IMR-90 (cell line): ENCODE measurements around the gene CCNC. TPM values are rescaled to one million over a fixed set of nuclear protein-coding genes. Genes with fewer than 3 reads are reported as not detected.

Experiments used
- ATAC-seq: fragments of 200-7000 bp; cut with Tn5 transposase; 2 replicates; pipeline ENCODE4 v1.9.1; 2020; ENCODE audit warnings: low read depth, mild to moderate bottlenecking, moderate library complexity
- BruUV-seq: library from RNA; stranded (reverse); fragments of 400-500 nt; replicated peaks from 2 replicates; lab custom pipeline; 2021; lab: Mats Ljungman, UMichigan
- CTCF ChIA-PET: fragments of 300-600 bp; formaldehyde crosslinking; extraction: SDS; loops from one replicate; lab custom pipeline; 2021; ENCODE audit warnings: antibody characterized with exemption; lab: Yijun Ruan, JAX
- POLR2A ChIA-PET: fragments of 300-600 bp; sonication (Branson Sonifier 250); formaldehyde crosslinking; loops from one replicate; lab custom pipeline; 2022; ENCODE audit warnings: antibody characterized with exemption; ENCODE audit not compliant: unreplicated experiment; lab: Charles Lee
- DNase-seq: peaks from one replicate; pipeline ENCODE4 v3.0.0; 2013
- H2AFZ ChIP-seq: replicated peaks from 2 replicates; pipeline ENCODE3; 2013; ENCODE audit warnings: low read length, mild to moderate bottlenecking; ENCODE audit not compliant: poor library complexity
- H2AK5ac ChIP-seq: 2 replicates; pipeline ENCODE4 v1.6.1; 2013; ENCODE audit warnings: low read depth, low read length, inconsistent platforms
- H2AK9ac ChIP-seq: replicated peaks from 2 replicates; pipeline ENCODE3; 2013; ENCODE audit warnings: mild to moderate bottlenecking, low read depth, low read length, moderate library complexity; ENCODE audit not compliant: poor library complexity
- H2BK120ac ChIP-seq: 2 replicates; pipeline ENCODE4 v1.6.1; 2013; ENCODE audit warnings: low read depth, low read length, inconsistent platforms
- H2BK15ac ChIP-seq: 3 replicates; pipeline ENCODE4 v1.6.1; 2013; ENCODE audit warnings: low read depth, low read length, inconsistent platforms
- H2BK20ac ChIP-seq: 2 replicates; pipeline ENCODE4 v1.6.1; 2013; ENCODE audit warnings: low read depth, mild to moderate bottlenecking, inconsistent platforms, low read length, moderate library complexity
- H2BK5ac ChIP-seq: 2 replicates; pipeline ENCODE4 v1.6.1; 2013; ENCODE audit warnings: mild to moderate bottlenecking, low read depth, low read length, inconsistent platforms; ENCODE audit not compliant: poor library complexity, severe bottlenecking
- H3K14ac ChIP-seq: replicated peaks from 2 replicates; pipeline ENCODE4 v1.6.1; 2013; ENCODE audit warnings: low read depth, low read length, inconsistent platforms
- H3K18ac ChIP-seq: 2 replicates; pipeline ENCODE4 v1.6.1; 2013; ENCODE audit warnings: low read depth, low read length, control low read depth
- H3K23ac ChIP-seq: 2 replicates; pipeline ENCODE4 v1.6.1; 2013; ENCODE audit warnings: low read depth, low read length, inconsistent platforms
- H3K27ac ChIP-seq: 2 replicates; pipeline ENCODE4 v1.5.1; 2013; ENCODE audit warnings: mild to moderate bottlenecking, control low read depth, low read length; ENCODE audit not compliant: insufficient read depth
- H3K27me3 ChIP-seq: 2 replicates; pipeline ENCODE4 v1.6.1; 2013; ENCODE audit warnings: low read length; ENCODE audit not compliant: control insufficient read depth, insufficient read depth
- H3K36me3 ChIP-seq: 2 replicates; pipeline ENCODE4 v1.6.1; 2013; ENCODE audit warnings: low read length, mixed read lengths; ENCODE audit not compliant: control insufficient read depth, insufficient read depth
- H3K4ac ChIP-seq: 2 replicates; pipeline ENCODE4 v1.6.1; 2013; ENCODE audit warnings: low read depth, low read length, inconsistent platforms
- H3K4me1 ChIP-seq: 2 replicates; pipeline ENCODE4 v1.6.1; 2013; ENCODE audit warnings: low read length, mixed read lengths; ENCODE audit not compliant: control insufficient read depth, insufficient read depth
- H3K4me2 ChIP-seq: 2 replicates; pipeline ENCODE4 v1.6.1; 2013; ENCODE audit warnings: low read depth, mild to moderate bottlenecking, control low read depth, low read length, moderate library complexity
- H3K4me3 ChIP-seq: 2 replicates; pipeline ENCODE4 v1.5.1; 2013; ENCODE audit warnings: low read depth, mild to moderate bottlenecking, control low read depth, low read length, moderate library complexity; ENCODE audit not compliant: insufficient read depth
- H3K56ac ChIP-seq: 2 replicates; pipeline ENCODE4 v1.6.1; 2013; ENCODE audit warnings: low read length, inconsistent platforms; ENCODE audit not compliant: insufficient read depth; ENCODE audit errors: extremely low read depth
- H3K79me1 ChIP-seq, 2 experiments: 2 replicates each; pipeline ENCODE4 v1.6.1; 2013; ENCODE audit warnings: low read length in 2 of 2, inconsistent platforms in 1 of 2, low read depth in 1 of 2
- H3K9ac ChIP-seq: 2 replicates; pipeline ENCODE4 v1.6.1; 2013; ENCODE audit warnings: low read depth, low read length, control low read depth
- H3K9me1 ChIP-seq: 2 replicates; pipeline ENCODE4 v1.6.1; 2013; ENCODE audit warnings: low read length, inconsistent platforms; ENCODE audit not compliant: insufficient read depth
- H3K9me3 ChIP-seq: 2 replicates; pipeline ENCODE4 v1.6.1; 2013; ENCODE audit warnings: low read length; ENCODE audit not compliant: control insufficient read depth, insufficient read depth
- H4K20me1 ChIP-seq: 2 replicates; pipeline ENCODE4 v1.6.1; 2013; ENCODE audit warnings: low read length, inconsistent platforms; ENCODE audit not compliant: insufficient read depth
- H4K5ac ChIP-seq: 2 replicates; pipeline ENCODE4 v1.6.1; 2013; ENCODE audit warnings: mild to moderate bottlenecking, low read depth, low read length, control low read depth
- H4K8ac ChIP-seq, 2 experiments: 2 replicates each; pipeline ENCODE4 v1.6.1; 2013; ENCODE audit warnings: low read depth in 2 of 2, low read length in 2 of 2, control low read depth in 1 of 2, inconsistent platforms in 1 of 2
- H4K91ac ChIP-seq: 2 replicates; pipeline ENCODE4 v1.6.1; 2013; ENCODE audit warnings: low read depth, low read length, inconsistent platforms; ENCODE audit not compliant: insufficient read depth
- BHLHE40 ChIP-seq: fragments of 150-350 bp; IDR thresholded peaks from 2 replicates; pipeline ENCODE4 v1.6.1; 2016; ENCODE audit warnings: mild to moderate bottlenecking, low read depth, low read length
- CHD1 ChIP-seq: IDR thresholded peaks from 2 replicates; pipeline ENCODE4 v1.6.1; 2012; ENCODE audit warnings: low read depth, low read length, improper control_type of control experiment
- ELK1 ChIP-seq: fragments of 150-350 bp; IDR thresholded peaks from 2 replicates; pipeline ENCODE4 v1.6.1; 2016; ENCODE audit warnings: low read depth, mild to moderate bottlenecking, low read length, moderate library complexity, borderline replicate concordance
- MAFK ChIP-seq: IDR thresholded peaks from 2 replicates; pipeline ENCODE4 v1.6.1; 2012; ENCODE audit warnings: low read depth, low read length, improper control_type of control experiment
- MAZ ChIP-seq: IDR thresholded peaks from 2 replicates; pipeline ENCODE4 v1.6.1; 2012; ENCODE audit warnings: low read depth, mild to moderate bottlenecking, low read length, improper control_type of control experiment, moderate library complexity, borderline replicate concordance
- MXI1 ChIP-seq: IDR thresholded peaks from 2 replicates; pipeline ENCODE4 v1.6.1; 2012; ENCODE audit warnings: low read depth, mild to moderate bottlenecking, low read length, moderate library complexity, borderline replicate concordance
- NFE2L2 ChIP-seq: fragments of 150-350 bp; IDR thresholded peaks from 2 replicates; pipeline ENCODE4 v1.6.1; 2016; ENCODE audit warnings: low read depth, mild to moderate bottlenecking, low read length
- POLR2A ChIP-seq: IDR thresholded peaks from 2 replicates; pipeline ENCODE4 v1.6.1; 2012; ENCODE audit warnings: mild to moderate bottlenecking, low read depth, low read length
- RAD21 ChIP-seq: IDR thresholded peaks from 2 replicates; pipeline ENCODE4 v1.6.1; 2012; ENCODE audit warnings: low read length, improper control_type of control experiment
- RCOR1 ChIP-seq: IDR thresholded peaks from 2 replicates; pipeline ENCODE4 v1.6.1; 2012; ENCODE audit warnings: mild to moderate bottlenecking, low read length, improper control_type of control experiment; ENCODE audit not compliant: insufficient replicate concordance
- SMC3 ChIP-seq: fragments of 150-350 bp; IDR thresholded peaks from 2 replicates; pipeline ENCODE4 v1.6.1; 2016; ENCODE audit warnings: low read depth, mild to moderate bottlenecking, antibody characterized with exemption, low read length, moderate library complexity
- USF2 ChIP-seq: fragments of 150-350 bp; IDR thresholded peaks from 2 replicates; pipeline ENCODE4 v1.6.1; 2017; ENCODE audit warnings: mild to moderate bottlenecking, antibody characterized with exemption, low read length, low read depth
- dilution Hi-C: fragments of 300-500 bp; cut with HindIII; formaldehyde crosslinking; loops from one replicate; pipeline ENCODE4 v1.14.3; 2018; ENCODE audit warnings: low sequenced_read_pairs; ENCODE audit not compliant: unreplicated experiment
- in situ Hi-C: fragments of 300-500 bp; cut with MboI; formaldehyde crosslinking; loops from 3 replicates; pipeline ENCODE4 v1.14.3; 2019; ENCODE audit warnings: low sequenced_read_pairs, inconsistent platforms, mixed read lengths
- intact Hi-C: fragments of 100-400 bp; cut with micrococcal nuclease; formaldehyde crosslinking; loops from 2 replicates; pipeline ENCODE4 v1.10.0; 2022
- polyA plus RNA-seq, 3 experiments: library from polyadenylated mRNA; depleted of rRNA; stranded (reverse); fragments of >200 nt; gene quantifications; 2 replicates each; pipeline ENCODE4 v1.2.3, GENCODE V29; 2012; ENCODE audit warnings: low replicate concordance in 1 of 3
- total RNA-seq: library from RNA; depleted of rRNA; stranded (reverse); fragments of >200 nt; gene quantifications from 2 replicates; pipeline ENCODE4 v1.2.3, GENCODE V29; 2012

CCNC gene
- total and polyA plus RNA-seq, 2 of the 4 experiments (the other 2 are of a cell fraction), result 30.1 to 95.7 TPM

GRCh38 chr6:99543968-99544367 lies 24.5 kb downstream of the CCNC start:
- Histone ChIP-seq H3K18ac (no peak overlapping the region), H4K91ac (no peak overlapping the region), H4K20me1 (no peaks in the 10 kb centered on the region), H4K8ac (no peak overlapping the region), H3K4me2 (no peak overlapping the region), H3K9me3 (no peaks in the 10 kb centered on the region), H3K9ac (no peak overlapping the region), H3K14ac (no peak overlapping the region), H2AK9ac (no peak overlapping the region), H2BK20ac (no peak overlapping the region), H2AK5ac (no peak overlapping the region), H4K5ac (no peak overlapping the region), H3K9me1 (no peaks in the 10 kb centered on the region), H3K27me3 (no peaks in the 10 kb centered on the region), H3K4ac (no peak overlapping the region), H3K4me1 (no peaks in the 10 kb centered on the region), H3K56ac (no peak overlapping the region), H2BK5ac (no peak overlapping the region), H2BK120ac (no peak overlapping the region), H3K27ac (no peak overlapping the region), H3K4me3 (no peak overlapping the region), H3K36me3 (peaks cover 14% of the 10 kb centered on the region), H2AFZ (no peak overlapping the region), H3K23ac (no peak overlapping the region), H3K79me1 (peaks cover 8 to 10% of the 10 kb centered on the region in 2 experiments; a peak in 3 of 4 replicates), H2BK15ac (no peak overlapping the region)
- dilution Hi-C loops (no loop called here), intact Hi-C loops (no loop called here), in situ Hi-C loops (no loop called here)
- DNase-seq (no peak), ATAC-seq (no peak)
- ChIA-PET CTCF (no interaction called here), POLR2A (no interaction called here)
- BruUV-seq, result no TSS peak
- TF ChIP-seq BHLHE40, result no peak
- TF ChIP-seq ELK1, result no peak
- no peak; the same call in 1 of the 2 replicates for TF ChIP-seq MAFK
- TF ChIP-seq POLR2A, result no peak
- no peak for TF ChIP-seq MAZ
- TF ChIP-seq CHD1, result no peak
- no peak for TF ChIP-seq SMC3
- no peak for TF ChIP-seq RCOR1
- TF ChIP-seq NFE2L2, result no peak
- TF ChIP-seq USF2, result no peak
- no peak for TF ChIP-seq RAD21
- TF ChIP-seq MXI1, result no peak
